Transverse colon (tissue), 4 donors: ENCODE measurements around the gene ANKFN1. TPM values are rescaled to one million over a fixed set of nuclear protein-coding genes. Genes with fewer than 3 reads are reported as not detected.
A peak's percentile ranks its signal among the peaks of the same experiment; 100 is the strongest.

Experiments
- DNase-seq: peaks from one replicate; pipeline ENCODE4 v3.0.0-alpha.2; 2019
- H3K27ac ChIP-seq, 4 donors: fragments of 200-600 bp; sonication (generic); 2 replicates each; pipeline ENCODE4 v1.5.1; 2016 to 2018; ENCODE audit warnings: inconsistent platforms in 4 of 4
- H3K27me3 ChIP-seq: fragments of 200-600 bp; sonication (generic); 2 replicates; pipeline ENCODE4 v1.5.1; 2017; ENCODE audit warnings: inconsistent platforms
- H3K36me3 ChIP-seq, 4 donors: fragments of 200-600 bp; sonication (generic); 2 replicates each; pipeline ENCODE4 v1.5.1; 2017 to 2019; ENCODE audit warnings: inconsistent platforms in 4 of 4
- H3K4me1 ChIP-seq, 4 donors: fragments of 200-600 bp; sonication (generic); 2 replicates each; pipeline ENCODE4 v1.5.1; 2017 to 2020; ENCODE audit warnings: inconsistent platforms in 4 of 4
- H3K4me3 ChIP-seq, 4 donors: fragments of 200-600 bp; sonication (generic); 1 replicate in 1 of 4; 2 replicates in 3 of 4; pipeline versions ENCODE4 v1.5.1 to v1.6.1; 2017 to 2019; ENCODE audit warnings: inconsistent platforms in 4 of 4
- H3K9me3 ChIP-seq, 2 donors: fragments of 200-600 bp; sonication (generic); 2 replicates each; pipeline ENCODE4 v1.5.1; 2017 to 2019; ENCODE audit warnings: inconsistent platforms in 2 of 2
- CTCF ChIP-seq, 5 experiments: fragments of 200-600 bp in 3 of 5; fragments of 450-650 bp in 2 of 5; sonication (generic) in 3 of 5; IDR thresholded peaks; 1 replicate in 2 of 5; 2 replicates in 3 of 5; pipeline ENCODE4 v1.5.1; 2016 to 2017; ENCODE audit warnings: antibody characterized with exemption in 5 of 5, inconsistent platforms in 3 of 5, mild to moderate bottlenecking in 2 of 5, moderate library complexity in 1 of 5
- EP300 ChIP-seq: sonication (generic); formaldehyde crosslinking; IDR thresholded peaks from one replicate; pipeline ENCODE4 v1.6.1; 2017; ENCODE audit warnings: antibody characterized with exemption, low read depth
- POLR2A ChIP-seq: fragments of 450-650 bp; IDR thresholded peaks from one replicate; pipeline ENCODE4 v1.6.1; 2016; ENCODE audit warnings: antibody characterized with exemption, mild to moderate bottlenecking, moderate library complexity
- POLR2AphosphoS5 ChIP-seq, 3 donors: sonication (generic); formaldehyde crosslinking; IDR thresholded peaks; one replicate each; pipeline ENCODE4 v1.6.1; 2016; ENCODE audit warnings: antibody characterized with exemption in 3 of 3
- WGBS, 2 donors: methylation state at CpG; one replicate each; pipeline ENCODE4 v1.1.5; 2018; ENCODE audit warnings: low coverage in 1 of 2; 5-methylcytosine and 5-hydroxymethylcytosine counted together
- in situ Hi-C, 4 donors: fragments of 200-750 bp; cut with MboI; loops; one replicate each; pipeline versions ENCODE4 v1.15.0 to v1.15.1; 2017; ENCODE audit warnings: low sequenced_read_pairs in 3 of 4, low pct_ligation_motif_present in 1 of 4, low pct_unique_long_range_greater_than_20kb in 1 of 4
- intact Hi-C: fragments of 100-400 bp; cut with DNase I; formaldehyde crosslinking; loops from one replicate; pipeline ENCODE4 v1.15.1; 2023; ENCODE audit warnings: low total_unique reads
- total RNA-seq, 4 donors: library from RNA; depleted of rRNA; stranded (reverse); fragments of >200 nt; gene quantifications; one replicate each; pipeline ENCODE4 v1.1.0, GENCODE V29; 2016

ANKFN1 gene
- total RNA-seq, 4 donors from 2014 or later: 1.2 TPM; not detected in 3

DNA sequence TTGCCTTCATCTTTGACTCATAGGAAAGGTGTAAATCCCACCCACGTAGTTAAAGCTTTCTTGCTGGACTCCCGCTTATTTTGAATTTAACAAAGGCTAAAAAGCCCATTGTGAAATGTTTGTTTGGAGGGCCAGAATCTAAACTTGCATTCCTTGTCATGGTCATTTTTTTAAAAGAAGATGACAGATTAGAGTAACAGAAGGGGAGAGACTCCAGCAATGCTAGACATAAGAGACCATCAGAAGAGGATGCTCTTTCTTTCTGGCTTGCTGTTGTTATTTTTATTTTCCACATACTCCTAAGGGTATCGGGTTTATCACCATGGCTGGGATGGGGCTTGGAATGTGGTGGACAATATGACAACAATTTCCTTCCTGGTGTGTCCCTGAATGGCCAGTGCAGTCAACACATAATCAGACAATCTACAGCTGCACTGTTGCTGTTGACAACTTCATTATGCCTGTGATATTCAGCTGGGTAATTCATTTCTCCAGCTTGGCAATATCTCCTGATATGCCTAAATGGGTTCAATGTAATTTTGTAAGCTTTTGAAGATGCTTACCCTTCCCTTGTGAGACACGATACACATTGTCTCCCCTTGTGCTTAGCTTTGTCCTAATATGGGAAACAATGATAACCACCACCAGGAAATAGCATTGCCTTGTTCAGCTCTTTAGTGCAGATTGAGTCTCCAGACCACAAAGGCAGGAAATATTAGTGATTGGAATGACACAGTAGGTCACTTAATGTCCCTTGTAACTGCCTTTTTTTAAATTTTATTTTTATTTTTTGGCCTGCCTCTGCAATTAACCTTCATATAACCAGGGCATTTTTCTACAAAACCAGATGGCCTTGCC is 164.3 kb downstream of the ANKFN1 start:
- 71 to 78% methylated on average over 4 of the region's 4 CpGs for WGBS, 2 donors
- no peaks in the 10 kb centered on the region for H3K9me3 ChIP-seq
- no peak for DNase-seq
- H3K36me3 ChIP-seq: no peaks in the 10 kb centered on the region
- H3K4me3 ChIP-seq: no peak overlapping the region
- no peaks in the 10 kb centered on the region for H3K4me1 ChIP-seq
- in situ Hi-C loops: loop anchor here in 3 of 4 donors (25.0 kb wide), 2 partner anchors 480 to 780 kb away; no protein-coding TSS in a partner anchor
- intact Hi-C loops: loop anchor here (10.0 kb wide), 1 partner anchor 193 kb away; no protein-coding TSS in a partner anchor
- H3K27ac ChIP-seq: no peak overlapping the region
- no peaks in the 10 kb centered on the region for H3K27me3 ChIP-seq
- no peak for TF ChIP-seq CTCF (IDR thresholded peaks at IDR 0.05)
- TF ChIP-seq POLR2AphosphoS5 (IDR thresholded peaks at IDR 0.05): no peak
- TF ChIP-seq EP300: no peak
- TF ChIP-seq POLR2A: no peak

GRCh38 chr17:56319531-56319930 is 166.3 kb downstream of the ANKFN1 start:
- WGBS, 2 donors: 35 to 48% methylated on average over 3 of the region's 3 CpGs
- in situ Hi-C loops: loop anchor here in 3 of 4 donors (25.0 kb wide), 2 partner anchors 482 to 782 kb away; no protein-coding TSS in a partner anchor
- no peaks in the 10 kb centered on the region for H3K36me3 ChIP-seq
- no peak for DNase-seq
- H3K4me3 ChIP-seq: no peak overlapping the region
- intact Hi-C loops: loop anchor here (10.0 kb wide), 1 partner anchor 195 kb away; no protein-coding TSS in a partner anchor
- TF ChIP-seq CTCF (IDR thresholded peaks at IDR 0.05) (peak in 4 of 5 experiments; percentile 37 to 50 (median 44)), POLR2AphosphoS5 (IDR thresholded peaks at IDR 0.05) (no peak)
- no peaks in the 10 kb centered on the region for H3K9me3 ChIP-seq
- no peaks in the 10 kb centered on the region for H3K27me3 ChIP-seq
- no peak overlapping the region for H3K27ac ChIP-seq
- no peaks in the 10 kb centered on the region for H3K4me1 ChIP-seq

- 59 to 71% methylated on average over 7 of the region's 7 CpGs for WGBS, 2 donors
- intact Hi-C loops (no loop called here), in situ Hi-C loops (loop anchor here in 3 of 4 donors (25.0 kb wide), 2 partner anchors 483 to 783 kb away; no protein-coding TSS in a partner anchor)
- Histone ChIP-seq H3K36me3 (no peaks in the 10 kb centered on the region), H3K9me3 (no peaks in the 10 kb centered on the region), H3K27me3 (no peaks in the 10 kb centered on the region), H3K27ac (no peak overlapping the region), H3K4me3 (no peak overlapping the region), H3K4me1 (no peaks in the 10 kb centered on the region)
- no peak for TF ChIP-seq POLR2A
- TF ChIP-seq POLR2AphosphoS5 (IDR thresholded peaks at IDR 0.05): no peak
- TF ChIP-seq EP300: no peak
- no peak for TF ChIP-seq CTCF (IDR thresholded peaks at IDR 0.05)
- no peak for DNase-seq
Observed at GRCh38 chr17:56320443-56320842, 167.2 kb downstream of the ANKFN1 start.

- DNase-seq: no peak
- WGBS, 2 donors: 50 to 58% methylated on average over 2 of the region's 2 CpGs
- H3K9me3 ChIP-seq: no peaks in the 10 kb centered on the region
- no peaks in the 10 kb centered on the region for H3K4me1 ChIP-seq
- no peak overlapping the region for H3K4me3 ChIP-seq
- intact Hi-C loops: no loop called here
- no peaks in the 10 kb centered on the region for H3K36me3 ChIP-seq
- in situ Hi-C loops: loop anchor here in 3 of 4 donors (25.0 kb wide), 2 partner anchors 486 to 786 kb away; no protein-coding TSS in a partner anchor
- no peaks in the 10 kb centered on the region for H3K27me3 ChIP-seq
- H3K27ac ChIP-seq: no peak overlapping the region
- no peak for TF ChIP-seq EP300
- TF ChIP-seq POLR2AphosphoS5 (IDR thresholded peaks at IDR 0.05): no peak
- TF ChIP-seq POLR2A: no peak
- TF ChIP-seq CTCF (IDR thresholded peaks at IDR 0.05): no peak
Observed at GRCh38 chr17:56322991-56323390, 169.7 kb downstream of the ANKFN1 start.
